NCI-H526 treated with DMSO at 0.1 percent for 48 hours (cell line): ENCODE data around the gene CENPVL3.
"Not testable (repeated sequence)": the region's sequence is repeated elsewhere in the genome, so short reads cannot be mapped to it uniquely, and the experiment has no call there.

Experiments
- DNase-seq: peaks from one replicate; lab custom pipeline; 2025; lab: John Stamatoyannopoulos, UW

CENPVL3 gene

GRCh38 chrX:51618241-51619155 is at the start of gene CENPVL3:
TSS of gene CENPVL3 (minus strand) at chrX:51618912. CDS start at chrX:51618873, 39 bp downstream.
- not testable (repeated sequence) for DNase-seq

GRCh38 chrX:51665981-51666380 is 47.3 kb upstream of the CENPVL3 start:
- DNase-seq, result no peak

DNA sequence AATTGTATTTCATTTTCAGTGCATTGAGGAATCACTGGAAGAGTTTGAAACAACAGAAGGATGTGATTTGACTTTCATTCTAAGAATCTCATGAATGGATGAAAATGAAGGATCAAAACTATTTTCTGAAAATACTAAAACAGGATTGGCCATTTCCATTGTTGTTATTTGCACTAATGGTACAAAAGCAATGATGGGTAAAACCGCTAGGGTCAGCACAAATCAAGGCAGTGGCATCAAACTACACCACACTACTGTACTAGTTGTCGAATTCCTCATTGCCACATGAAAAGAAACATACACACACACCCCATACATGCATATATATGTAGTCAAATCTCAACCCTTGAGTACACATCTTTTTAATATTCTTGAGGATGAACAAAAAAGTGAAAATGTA is 24.7 kb upstream of the CENPVL3 start:
- no peak for DNase-seq

DNA sequence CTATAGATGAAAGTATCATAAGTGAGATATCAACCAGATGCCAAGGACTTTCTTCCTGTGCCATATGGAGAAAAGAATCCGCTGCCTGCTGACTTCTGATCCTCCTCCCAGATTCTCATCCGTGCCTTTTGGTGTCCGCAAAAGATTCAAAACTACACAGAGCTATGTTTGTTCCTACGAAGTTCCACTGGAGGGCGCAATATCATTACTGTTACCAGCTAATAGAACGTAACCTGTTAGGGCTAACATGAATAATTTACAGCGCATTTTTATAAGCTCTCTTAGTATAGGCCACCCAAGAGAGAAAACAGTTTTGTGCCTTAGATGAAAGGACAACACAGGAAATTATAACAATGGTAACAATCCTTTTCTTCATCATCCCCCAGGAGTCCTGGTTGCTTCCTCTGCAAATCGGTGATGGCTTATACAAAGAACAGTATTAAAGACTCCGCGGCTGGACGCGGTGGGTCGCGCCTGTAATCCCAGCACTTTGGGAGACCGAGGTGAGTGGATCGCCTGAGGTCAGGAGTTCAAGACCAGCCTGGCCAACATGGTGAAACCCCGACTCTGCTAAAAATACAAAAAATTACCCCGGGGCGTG is 22.8 kb upstream of the CENPVL3 start:
- DNase-seq, result peak; percentile 15

DNA sequence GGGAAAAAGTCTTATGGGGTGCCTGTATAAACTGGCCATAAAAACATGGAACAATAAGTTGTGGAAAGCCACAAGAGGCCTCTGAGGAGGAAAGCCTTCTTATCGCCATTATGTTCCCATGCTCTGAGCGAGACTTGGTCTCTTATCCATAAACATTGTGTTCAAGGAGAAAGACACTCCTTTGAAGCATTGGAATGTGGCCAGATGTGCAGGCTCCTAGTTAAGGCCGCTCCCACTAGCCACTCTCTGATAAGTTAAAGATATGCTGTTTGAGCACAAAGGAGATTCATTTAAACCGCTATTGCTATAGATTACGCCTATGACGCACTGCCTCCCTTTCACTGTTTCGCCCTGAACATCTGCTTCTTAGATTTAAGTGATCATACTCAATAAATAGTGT is 17.8 kb upstream of the CENPVL3 start:
- DNase-seq, result not testable (repeated sequence)

GRCh38 chrX:51614353-51615012 is 4.2 kb downstream of the CENPVL3 start:
- DNase-seq, result peak; percentile 2

GRCh38 chrX:51608766-51609165 is 9.9 kb downstream of the CENPVL3 start:
- DNase-seq, result no peak

GRCh38 chrX:51608126-51608525 is 10.6 kb downstream of the CENPVL3 start:
- no peak for DNase-seq

- DNase-seq, result no peak
Observed at GRCh38 chrX:51606446-51606845, 12.3 kb downstream of the CENPVL3 start.

DNA sequence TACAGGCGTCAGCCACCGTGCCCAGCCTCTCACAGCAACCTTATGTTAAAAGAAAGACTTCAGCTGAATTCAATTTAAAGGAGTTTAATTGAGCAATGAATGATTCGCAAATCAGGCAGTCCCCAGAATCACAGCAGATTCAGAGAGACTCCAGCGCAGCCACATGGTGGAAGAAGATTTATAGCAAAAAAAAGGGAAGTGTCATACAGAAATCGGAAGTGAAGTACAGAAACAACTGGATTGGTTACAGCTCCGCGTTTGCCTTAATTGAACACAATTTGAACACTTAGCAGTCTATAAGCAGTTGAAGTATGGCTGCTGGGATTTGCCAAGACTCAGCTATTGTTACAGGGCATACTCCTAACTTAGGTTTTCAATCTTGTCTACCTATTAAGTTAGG is 19.8 kb downstream of the CENPVL3 start:
- DNase-seq, result no peak

- DNase-seq, result no peak
Observed at GRCh38 chrX:51571874-51572273, 46.8 kb downstream of the CENPVL3 start.

DNA sequence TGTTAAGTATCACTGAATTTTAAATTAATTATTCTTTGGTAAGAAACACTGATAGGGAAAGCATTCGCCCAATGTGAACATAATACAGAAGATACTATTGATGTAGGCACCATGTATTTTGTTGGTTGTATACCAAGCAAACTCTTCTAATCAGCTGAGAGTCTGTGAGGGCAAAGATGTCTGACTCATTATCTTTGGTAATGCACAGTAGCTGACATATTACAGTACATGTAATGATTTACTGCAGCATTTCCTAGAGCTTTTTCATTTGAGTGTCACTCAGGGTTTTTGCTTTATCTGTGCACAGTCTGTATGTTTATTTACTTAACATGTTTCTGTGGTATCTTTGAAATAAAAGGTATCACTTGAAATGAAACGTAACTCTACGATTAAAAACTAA is 49.2 kb downstream of the CENPVL3 start:
- DNase-seq, result no peak

DNA sequence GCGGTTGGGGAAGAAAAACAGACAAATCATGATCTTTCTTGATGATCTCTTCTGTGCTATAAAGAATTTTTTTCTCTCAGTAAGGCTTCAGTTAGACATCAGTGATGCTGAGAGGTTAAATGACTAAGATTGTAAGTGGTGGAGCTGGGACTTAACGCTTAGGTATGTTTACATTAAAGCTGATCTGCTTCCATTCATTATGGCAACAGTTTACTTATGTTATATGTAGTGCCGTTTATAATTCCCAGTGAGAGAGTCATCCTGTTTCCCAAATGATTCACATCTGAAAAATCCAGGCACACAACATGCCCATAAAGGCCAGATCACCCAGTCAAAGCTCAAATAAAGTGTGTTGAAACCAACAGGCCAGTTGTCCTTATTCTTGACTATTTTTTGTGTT is 50.1 kb downstream of the CENPVL3 start:
- no peak for DNase-seq
